Measurements from ENCODE around the gene CEACAM6. TPM values are rescaled to one million over a fixed set of nuclear protein-coding genes. Genes with fewer than 3 reads are reported as not detected.
"Not testable (repeated sequence)": the region's sequence is repeated elsewhere in the genome, so short reads cannot be mapped to it uniquely, and the experiment has no call there.

CEACAM6 gene
- polyA plus RNA-seq, 1 experiment, result not detected

GRCh38 chr19:41767115-41767514 is 11.8 kb downstream of the CEACAM6 start:
- Histone ChIP-seq H3K27me3 (ENCODE audit: control insufficient read depth, insufficient read depth, low read length) (no peaks in the 10 kb centered on the region; the same call in 1 of the 2 replicates), H3K4me3 (ENCODE audit: low read depth, low read length) (no peak overlapping the region), H3K36me3 (ENCODE audit: control insufficient read depth, insufficient read depth, low read length) (no peaks in the 10 kb centered on the region)
- TF ChIP-seq, protein P1, sequence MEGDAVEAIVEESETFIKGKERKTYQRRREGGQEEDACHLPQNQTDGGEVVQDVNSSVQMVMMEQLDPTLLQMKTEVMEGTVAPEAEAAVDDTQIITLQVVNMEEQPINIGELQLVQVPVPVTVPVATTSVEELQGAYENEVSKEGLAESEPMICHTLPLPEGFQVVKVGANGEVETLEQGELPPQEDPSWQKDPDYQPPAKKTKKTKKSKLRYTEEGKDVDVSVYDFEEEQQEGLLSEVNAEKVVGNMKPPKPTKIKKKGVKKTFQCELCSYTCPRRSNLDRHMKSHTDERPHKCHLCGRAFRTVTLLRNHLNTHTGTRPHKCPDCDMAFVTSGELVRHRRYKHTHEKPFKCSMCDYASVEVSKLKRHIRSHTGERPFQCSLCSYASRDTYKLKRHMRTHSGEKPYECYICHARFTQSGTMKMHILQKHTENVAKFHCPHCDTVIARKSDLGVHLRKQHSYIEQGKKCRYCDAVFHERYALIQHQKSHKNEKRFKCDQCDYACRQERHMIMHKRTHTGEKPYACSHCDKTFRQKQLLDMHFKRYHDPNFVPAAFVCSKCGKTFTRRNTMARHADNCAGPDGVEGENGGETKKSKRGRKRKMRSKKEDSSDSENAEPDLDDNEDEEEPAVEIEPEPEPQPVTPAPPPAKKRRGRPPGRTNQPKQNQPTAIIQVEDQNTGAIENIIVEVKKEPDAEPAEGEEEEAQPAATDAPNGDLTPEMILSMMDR (IDR thresholded peaks at IDR 0.05; ENCODE audit: insufficient read depth, low read depth, low read length), result no peak
- DNase-seq (ENCODE audit: low read depth), result no peak
- ChIA-PET POLR2A (no interaction called here), CTCF (interaction anchor here (1.4 kb wide), 1 partner anchor 28 kb away, joined by 6 read pairs; no protein-coding TSS in a partner anchor)

- DNase-seq (ENCODE audit: low read depth); H3K27me3 ChIP-seq (ENCODE audit: control insufficient read depth, insufficient read depth, low read length); POLR2A ChIA-PET; H3K36me3 ChIP-seq (ENCODE audit: control insufficient read depth, insufficient read depth, low read length); H3K4me3 ChIP-seq (ENCODE audit: low read depth, low read length): not testable (repeated sequence)
- CTCF ChIA-PET, result interaction anchor here (1.4 kb wide), 1 partner anchor 27 kb away, joined by 6 read pairs; no protein-coding TSS in a partner anchor
Observed at GRCh38 chr19:41768105-41768504, 12.8 kb downstream of the CEACAM6 start.

DNA sequence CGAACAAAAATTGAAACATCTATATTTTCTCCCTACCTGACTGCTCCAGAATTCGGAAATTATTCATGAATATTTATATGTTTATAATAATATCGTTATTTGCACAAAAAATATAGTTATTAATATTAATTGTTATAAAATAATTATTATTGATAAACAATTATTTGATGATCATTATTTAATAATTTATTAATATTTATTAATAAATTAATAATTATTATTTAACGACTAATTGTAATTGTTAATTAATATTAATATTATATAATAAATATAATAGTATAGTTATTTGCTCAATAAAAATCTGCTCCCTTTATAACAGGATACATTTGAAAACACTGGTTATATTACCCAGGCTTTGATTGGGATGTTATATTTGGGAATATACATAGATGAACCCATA is 14.3 kb downstream of the CEACAM6 start:
- no peak for DNase-seq (ENCODE audit: low read depth)
- POLR2A ChIA-PET, result no interaction called here
- peaks cover 2% of the 10 kb centered on the region for H3K27me3 ChIP-seq (ENCODE audit: control insufficient read depth, insufficient read depth, low read length)
- no peaks in the 10 kb centered on the region for H3K36me3 ChIP-seq (ENCODE audit: control insufficient read depth, insufficient read depth, low read length)
- TF ChIP-seq, protein P1 (IDR thresholded peaks at IDR 0.05; ENCODE audit: insufficient read depth, low read depth, low read length), result no peak
- H3K4me3 ChIP-seq (ENCODE audit: low read depth, low read length), result no peak overlapping the region
- CTCF ChIA-PET, result interaction anchor here (1.0 to 1.9 kb wide), 2 partner anchors 11 to 16 kb away, joined by 3 to 6 read pairs; no protein-coding TSS in a partner anchor

GRCh38 chr19:41771410-41771809 is 16.1 kb downstream of the CEACAM6 start:
- CTCF ChIA-PET, result interaction anchor here (0.7 to 1.1 kb wide), 3 partner anchors 16 to 39 kb away, joined by 3 to 4 read pairs (median 3); partner anchors contain the start of gene CEACAM6
- no peak overlapping the region for H3K4me3 ChIP-seq (ENCODE audit: low read depth, low read length)
- H3K36me3 ChIP-seq (ENCODE audit: control insufficient read depth, insufficient read depth, low read length), result no peaks in the 10 kb centered on the region
- H3K27me3 ChIP-seq (ENCODE audit: control insufficient read depth, insufficient read depth, low read length), result peaks cover 2% of the 10 kb centered on the region
- DNase-seq (ENCODE audit: low read depth), result no peak
- TF ChIP-seq, protein P1 (IDR thresholded peaks at IDR 0.05; ENCODE audit: insufficient read depth, low read depth, low read length), result no peak
- POLR2A ChIA-PET, result no interaction called here

DNA sequence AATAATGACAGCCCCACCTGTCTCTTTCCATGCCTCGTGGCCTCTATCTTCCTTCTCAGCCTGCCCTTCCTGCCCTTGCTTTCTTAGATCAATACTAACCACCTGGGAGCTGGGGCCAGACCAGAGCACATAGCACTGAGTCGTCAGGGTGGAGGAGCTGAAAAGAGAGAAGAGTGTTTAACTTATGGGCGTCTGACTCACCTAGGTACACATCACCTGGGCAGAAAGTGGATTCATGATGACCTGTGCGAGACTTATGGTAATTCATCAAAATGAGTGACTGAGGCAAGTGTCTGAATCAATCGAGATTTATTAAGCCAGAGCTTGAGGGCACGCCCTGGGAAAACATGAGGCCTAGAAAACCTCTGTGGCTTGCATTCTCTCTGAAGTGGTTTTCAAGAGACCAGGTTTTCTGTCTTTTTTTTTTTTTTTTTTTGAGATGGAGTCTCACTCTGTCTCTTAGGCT is 19.2 kb downstream of the CEACAM6 start:
- Histone ChIP-seq H3K27me3 (ENCODE audit: control insufficient read depth, insufficient read depth, low read length) (peaks cover 3% of the 10 kb centered on the region), H3K36me3 (ENCODE audit: control insufficient read depth, insufficient read depth, low read length) (no peaks in the 10 kb centered on the region), H3K4me3 (ENCODE audit: low read depth, low read length) (no peak overlapping the region)
- TF ChIP-seq, protein P1 (IDR thresholded peaks at IDR 0.05; ENCODE audit: insufficient read depth, low read depth, low read length), result no peak
- POLR2A ChIA-PET, result no interaction called here
- no peak for DNase-seq (ENCODE audit: low read depth)
- CTCF ChIA-PET, result no interaction called here

DNA sequence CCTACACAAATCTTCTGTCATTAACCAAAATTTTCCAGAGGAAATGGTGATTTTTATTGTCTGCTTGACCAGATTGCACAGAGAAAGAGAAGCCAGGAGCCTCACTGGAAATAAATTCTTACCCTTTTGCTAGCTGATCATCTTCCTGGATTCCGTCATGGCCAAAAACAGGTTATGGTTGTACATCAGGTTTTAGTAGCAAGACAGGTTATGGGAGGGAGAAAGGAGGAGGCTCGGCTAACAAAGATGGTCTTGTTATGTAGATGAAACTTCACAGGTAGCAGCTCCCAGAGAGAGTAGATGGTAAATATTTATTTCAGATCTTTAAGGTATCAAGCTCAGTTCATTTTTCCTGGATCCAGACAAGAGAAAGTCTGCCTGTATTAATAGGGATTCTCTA is 21.4 kb downstream of the CEACAM6 start:
- ChIA-PET CTCF (interaction anchor here (1.4 to 10.3 kb wide), 4 partner anchors 8 to 23 kb away, joined by 6 to 89 read pairs (median 10); partner anchors contain the start of gene CEACAM3), POLR2A (no interaction called here)
- no peak for DNase-seq (ENCODE audit: low read depth)
- TF ChIP-seq, protein P1 (IDR thresholded peaks at IDR 0.05; ENCODE audit: insufficient read depth, low read depth, low read length), result no peak
- peaks cover 3% of the 10 kb centered on the region for H3K27me3 ChIP-seq (ENCODE audit: control insufficient read depth, insufficient read depth, low read length)
- H3K4me3 ChIP-seq (ENCODE audit: low read depth, low read length), result no peak overlapping the region
- no peaks in the 10 kb centered on the region for H3K36me3 ChIP-seq (ENCODE audit: control insufficient read depth, insufficient read depth, low read length)
